Uterine smooth muscle cell (primary cell): ENCODE data around the gene SDK2. TPM values are rescaled to one million over a fixed set of nuclear protein-coding genes. Genes with fewer than 3 reads are reported as not detected.

Experiments used
- total RNA-seq: library from RNA; depleted of rRNA; stranded (reverse); fragments of >200 nt; gene quantifications from 2 replicates; pipeline ENCODE4 v1.2.3, GENCODE V29; 2014

SDK2 gene
- 0.11 and 0.12 TPM in 2 replicates for total RNA-seq

GRCh38 chr17:73644145-73645049 is at the start of gene SDK2:
SDK2 (minus strand) TSS chr17:73644445; CDS start chr17:73644088, 357 bp downstream.

GRCh38 chr17:73311781-73312641 is 332.2 kb downstream of the SDK2 start, which contains the start of gene CDC42EP4:
CDC42EP4 (minus strand) TSS chr17:73312001; CDS start chr17:73286500, 25,501 bp downstream.

